ENCODE results near the gene ANAPC4.

The ANAPC4 gene

DNA sequence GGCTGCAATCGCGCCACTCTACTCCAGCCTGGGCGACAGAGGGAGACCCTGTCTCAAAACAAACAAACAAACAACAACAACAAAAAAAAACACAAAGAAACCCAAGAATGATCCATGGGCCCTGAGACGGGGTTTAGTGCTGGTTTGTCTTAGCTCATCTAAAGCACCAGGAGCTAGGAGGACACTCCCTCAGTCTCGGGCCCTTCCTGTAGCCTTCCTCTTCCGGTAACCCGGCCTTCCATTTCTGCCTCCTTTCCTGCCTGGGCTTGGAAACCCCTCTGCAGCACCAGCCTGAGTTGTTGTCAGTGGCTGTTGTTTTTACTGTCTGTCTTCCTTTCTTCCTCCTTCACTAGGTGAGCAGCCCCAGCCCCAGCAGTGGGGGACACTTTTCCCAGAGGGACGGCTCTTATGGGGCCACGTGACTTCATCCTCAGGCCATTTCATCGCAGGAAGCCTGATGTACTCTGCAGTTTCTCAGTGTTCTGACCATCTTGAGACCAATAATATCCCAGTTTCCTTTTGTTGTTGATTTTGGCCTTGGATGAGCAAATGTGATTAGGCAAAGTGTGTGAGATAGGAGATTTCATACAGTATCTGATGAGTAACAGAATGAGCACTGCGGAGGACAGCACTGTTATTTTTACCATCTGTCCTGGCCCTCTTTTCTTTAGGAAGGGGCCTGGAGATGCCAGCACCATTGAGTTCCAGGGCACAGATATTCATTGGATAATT lies 90.1 kb downstream of the ANAPC4 start:
- peak; percentile 42 for DNase-seq (ENCODE audit: low read depth)
- no peak overlapping the region for H3K4me3 ChIP-seq (replicated peaks; ENCODE audit: low read depth, low read length)
- TF ChIP-seq, protein P1, sequence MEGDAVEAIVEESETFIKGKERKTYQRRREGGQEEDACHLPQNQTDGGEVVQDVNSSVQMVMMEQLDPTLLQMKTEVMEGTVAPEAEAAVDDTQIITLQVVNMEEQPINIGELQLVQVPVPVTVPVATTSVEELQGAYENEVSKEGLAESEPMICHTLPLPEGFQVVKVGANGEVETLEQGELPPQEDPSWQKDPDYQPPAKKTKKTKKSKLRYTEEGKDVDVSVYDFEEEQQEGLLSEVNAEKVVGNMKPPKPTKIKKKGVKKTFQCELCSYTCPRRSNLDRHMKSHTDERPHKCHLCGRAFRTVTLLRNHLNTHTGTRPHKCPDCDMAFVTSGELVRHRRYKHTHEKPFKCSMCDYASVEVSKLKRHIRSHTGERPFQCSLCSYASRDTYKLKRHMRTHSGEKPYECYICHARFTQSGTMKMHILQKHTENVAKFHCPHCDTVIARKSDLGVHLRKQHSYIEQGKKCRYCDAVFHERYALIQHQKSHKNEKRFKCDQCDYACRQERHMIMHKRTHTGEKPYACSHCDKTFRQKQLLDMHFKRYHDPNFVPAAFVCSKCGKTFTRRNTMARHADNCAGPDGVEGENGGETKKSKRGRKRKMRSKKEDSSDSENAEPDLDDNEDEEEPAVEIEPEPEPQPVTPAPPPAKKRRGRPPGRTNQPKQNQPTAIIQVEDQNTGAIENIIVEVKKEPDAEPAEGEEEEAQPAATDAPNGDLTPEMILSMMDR (IDR thresholded peaks at IDR 0.05; ENCODE audit: low read length, missing control alignments) = no peak

DNA sequence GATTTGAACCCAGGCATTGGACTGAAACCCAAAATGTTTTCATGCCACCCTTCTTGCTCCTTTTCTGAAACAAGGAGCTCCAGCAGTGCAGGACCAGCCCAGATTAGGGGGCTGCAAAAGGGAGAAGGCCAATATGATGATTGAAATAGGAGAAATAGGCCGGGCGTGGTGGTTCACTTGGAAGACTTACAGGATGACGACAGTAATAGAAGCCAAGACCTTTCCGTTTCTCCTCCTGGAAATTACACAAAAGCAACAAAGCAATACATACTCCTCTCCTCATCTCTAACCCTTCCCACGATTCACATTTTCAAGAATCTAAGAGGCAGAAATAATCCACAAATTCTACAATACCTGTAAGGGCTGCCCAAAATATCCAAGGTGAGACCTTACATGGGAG lies 90.8 kb downstream of the ANAPC4 start:
- TF ChIP-seq, protein P1 (IDR thresholded peaks at IDR 0.05; ENCODE audit: low read length, missing control alignments) = no peak
- DNase-seq (ENCODE audit: low read depth) = peak; percentile 43
- H3K4me3 ChIP-seq (replicated peaks; ENCODE audit: low read depth, low read length) = no peak overlapping the region

Data from fibroblast of pulmonary artery (primary cell).